Body of pancreas (tissue), 2 donors: ENCODE data around the gene AKR1C1. TPM values are rescaled to one million over a fixed set of nuclear protein-coding genes. Genes with fewer than 3 reads are reported as not detected.

Source experiments
- small RNA-seq: library from RNA; depleted of rRNA; stranded (forward); fragments of <200 nt; gene quantifications from one replicate; pipeline ENCODE3, GENCODE V24; 2016
- total RNA-seq, 2 donors: library from RNA; depleted of rRNA; stranded (reverse); fragments of >200 nt; gene quantifications; one replicate each; pipeline ENCODE4 v1.1.0, GENCODE V29; 2016

AKR1C1 gene
- total RNA-seq, 2 donors from 2014 or later, result 18.9 to 49.4 TPM

Small RNA genes within 50 kb of the gene (small RNA-seq; reads per million reads assigned to genes)
- gene RF00096, result not detected

Other genes starting within 250 kb of the AKR1C1 start
- 10 to 100 TPM in 1 of 2 donors, under 1 TPM in 1; 0.26 to 14.5 TPM for gene AKR1E2, start 137.2 kb upstream of the AKR1C1 start, total RNA-seq
- gene AKR1C2, start 40.4 kb downstream of the AKR1C1 start, total RNA-seq, result 1 to 10 TPM; 3.1 to 5.6 TPM
- 10 to 100 TPM; 31.1 to 34.6 TPM for gene AKR1C3, start 131.0 kb downstream of the AKR1C1 start, total RNA-seq
- not detected for gene AKR1C8, start 221.7 kb downstream of the AKR1C1 start, total RNA-seq
- 1 to 10 TPM in 1 of 2 donors, not detected in 1; 1.0 TPM for gene AKR1C4, start 233.4 kb downstream of the AKR1C1 start, total RNA-seq